Smooth muscle cell of the brain vasculature (primary cell): ENCODE results near the gene TNFRSF25.

Source experiments
- DNase-seq: peaks from one replicate; pipeline ENCODE4 v3.0.0-alpha.2; 2012; ENCODE audit warnings: low read depth, low spot score

Gene TNFRSF25

GRCh38 chr1:6417961-6418667, 47.9 kb downstream of the TNFRSF25 start:
- DNase-seq, result no peak

DNA sequence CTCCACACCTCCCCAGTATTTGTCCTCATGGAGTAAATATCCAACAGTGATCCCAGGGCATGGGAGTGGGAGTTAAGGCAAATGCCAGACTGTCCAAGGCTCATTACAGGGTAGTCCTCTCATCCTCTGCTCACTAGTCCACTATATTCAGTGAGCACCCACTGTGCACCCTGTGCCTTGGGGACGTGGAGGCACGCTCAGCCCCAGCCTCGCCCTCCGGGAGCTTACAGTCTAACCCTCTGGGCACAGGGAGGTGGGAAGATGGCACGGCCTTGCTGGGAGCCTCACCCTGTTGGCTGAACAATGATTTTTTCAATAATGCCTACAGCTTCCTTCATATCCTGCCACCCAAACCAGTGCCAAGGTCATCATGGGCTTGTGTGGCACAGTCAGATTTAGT, 49.1 kb downstream of the TNFRSF25 start:
- DNase-seq, result no peak

- DNase-seq, result no peak
Measured at GRCh38 chr1:6416295-6416656, 49.7 kb downstream of the TNFRSF25 start.

- DNase-seq, result no peak
Measured at GRCh38 chr1:6414881-6415626, 50.9 kb downstream of the TNFRSF25 start.

DNA sequence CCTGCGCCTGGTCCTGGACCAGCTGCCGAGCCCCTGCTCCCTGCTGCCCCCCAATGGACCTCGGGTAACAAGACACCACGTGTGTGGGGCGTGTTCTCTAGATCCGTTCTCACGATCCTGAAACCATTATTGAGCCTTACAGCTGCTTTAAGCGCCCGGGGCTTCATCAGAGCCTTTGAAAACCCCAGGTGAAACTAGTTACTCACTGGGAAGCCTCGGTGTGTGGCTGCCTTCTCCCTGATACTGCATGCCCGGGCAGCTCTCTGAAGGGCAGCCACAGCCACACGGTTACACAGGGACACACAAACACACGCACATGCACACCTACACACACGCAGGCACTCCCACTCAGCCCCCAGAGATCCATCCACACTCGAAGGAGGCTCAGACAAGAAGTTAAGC, 51.5 kb downstream of the TNFRSF25 start:
- no peak for DNase-seq

GRCh38 chr1:6412896-6413295, 53.1 kb downstream of the TNFRSF25 start:
- no peak for DNase-seq
